ENCODE measurements around the gene AKAP17A.
A peak's percentile ranks its signal among the peaks of the same experiment; 100 is the strongest.

Gene AKAP17A

GRCh38 chrX:1582686-1583437 lies 8.5 kb upstream of the AKAP17A start:
- Histone ChIP-seq H3K9me3 (ENCODE audit: control insufficient read depth, insufficient read depth, low read length) (no peaks in the 10 kb centered on the region), H3K4me3 (ENCODE audit: low read length) (no peak overlapping the region), H3K27me3 (ENCODE audit: control insufficient read depth, insufficient read depth, low read length) (no peaks in the 10 kb centered on the region), H3K27ac (ENCODE audit: low read length) (no peak overlapping the region), H3K36me3 (ENCODE audit: control insufficient read depth, insufficient read depth, low read length) (no peaks in the 10 kb centered on the region), H3K4me1 (ENCODE audit: control insufficient read depth, insufficient read depth, low read length) (0 out of 2 replicates have a peak, but pooled peaks cover 2% of the 10 kb centered on the region)
- no peak for DNase-seq (ENCODE audit: low read depth, low spot score)
- no CpG with 5 or more reads among the region's 27 CpGs for whole genome bisulfite sequencing (ENCODE audit: insufficient coverage, insufficient read length)

- Histone ChIP-seq H3K27me3 (ENCODE audit: control insufficient read depth, insufficient read depth, low read length) (no peaks in the 10 kb centered on the region), H3K27ac (ENCODE audit: low read length) (no peak overlapping the region), H3K9me3 (ENCODE audit: control insufficient read depth, insufficient read depth, low read length) (no peaks in the 10 kb centered on the region), H3K36me3 (ENCODE audit: control insufficient read depth, insufficient read depth, low read length) (no peaks in the 10 kb centered on the region), H3K4me3 (ENCODE audit: low read length) (no peak overlapping the region), H3K4me1 (ENCODE audit: control insufficient read depth, insufficient read depth, low read length) (0 out of 2 replicates have a peak, but pooled peaks cover 2% of the 10 kb centered on the region)
- WGBS (ENCODE audit: insufficient coverage, insufficient read length), result no CpG with 5 or more reads among the region's 8 CpGs
- no peak for DNase-seq (ENCODE audit: low read depth, low spot score)
Measured at GRCh38 chrX:1584237-1585011, 7.0 kb upstream of the AKAP17A start.

- no peaks in the 10 kb centered on the region for H3K9me3 ChIP-seq (ENCODE audit: control insufficient read depth, insufficient read depth, low read length)
- no CpG with 5 or more reads among the region's 5 CpGs for WGBS (ENCODE audit: insufficient coverage, insufficient read length)
- H3K36me3 ChIP-seq (ENCODE audit: control insufficient read depth, insufficient read depth, low read length), result no peaks in the 10 kb centered on the region
- H3K27ac ChIP-seq (ENCODE audit: low read length), result no peak overlapping the region
- H3K4me3 ChIP-seq (ENCODE audit: low read length), result no peak overlapping the region
- 0 out of 2 replicates have a peak, but pooled peaks cover 2% of the 10 kb centered on the region for H3K4me1 ChIP-seq (ENCODE audit: control insufficient read depth, insufficient read depth, low read length)
- H3K27me3 ChIP-seq (ENCODE audit: control insufficient read depth, insufficient read depth, low read length), result no peaks in the 10 kb centered on the region
- DNase-seq (ENCODE audit: low read depth, low spot score), result no peak
Measured at GRCh38 chrX:1587161-1587560, 4.2 kb upstream of the AKAP17A start.

- Histone ChIP-seq H3K4me3 (ENCODE audit: low read length) (no peak overlapping the region), H3K27ac (ENCODE audit: low read length) (no peak overlapping the region), H3K9me3 (ENCODE audit: control insufficient read depth, insufficient read depth, low read length) (no peaks in the 10 kb centered on the region), H3K4me1 (ENCODE audit: control insufficient read depth, insufficient read depth, low read length) (peaks cover 4% of the 10 kb centered on the region; the same call in 1 of the 2 replicates), H3K27me3 (ENCODE audit: control insufficient read depth, insufficient read depth, low read length) (no peaks in the 10 kb centered on the region), H3K36me3 (ENCODE audit: control insufficient read depth, insufficient read depth, low read length) (peaks cover 10% of the 10 kb centered on the region)
- no peak for DNase-seq (ENCODE audit: low read depth, low spot score)
- WGBS (ENCODE audit: insufficient coverage, insufficient read length), result no CpG with 5 or more reads among the region's 12 CpGs
Measured at GRCh38 chrX:1589356-1590130, 1.9 kb upstream of the AKAP17A start.

GRCh38 chrX:1591863-1592469 lies 562 bp downstream of the AKAP17A start:
- no CpG with 5 or more reads among the region's 35 CpGs for WGBS (ENCODE audit: insufficient coverage, insufficient read length)
- peaks cover 4% of the 10 kb centered on the region; the same call in 1 of the 2 replicates for H3K4me1 ChIP-seq (ENCODE audit: control insufficient read depth, insufficient read depth, low read length)
- H3K36me3 ChIP-seq (ENCODE audit: control insufficient read depth, insufficient read depth, low read length), result peaks cover 26% of the 10 kb centered on the region
- no peak for DNase-seq (ENCODE audit: low read depth, low spot score)
- H3K27me3 ChIP-seq (ENCODE audit: control insufficient read depth, insufficient read depth, low read length), result no peaks in the 10 kb centered on the region
- no peak overlapping the region for H3K27ac ChIP-seq (ENCODE audit: low read length)
- H3K4me3 ChIP-seq (ENCODE audit: low read length), result peak overlapping the region; percentile 80
- H3K9me3 ChIP-seq (ENCODE audit: control insufficient read depth, insufficient read depth, low read length), result no peaks in the 10 kb centered on the region

- H3K9me3 ChIP-seq (ENCODE audit: control insufficient read depth, insufficient read depth, low read length), result no peaks in the 10 kb centered on the region
- peaks cover 2% of the 10 kb centered on the region; the same call in 1 of the 2 replicates for H3K4me1 ChIP-seq (ENCODE audit: control insufficient read depth, insufficient read depth, low read length)
- peaks cover 30% of the 10 kb centered on the region for H3K36me3 ChIP-seq (ENCODE audit: control insufficient read depth, insufficient read depth, low read length)
- WGBS (ENCODE audit: insufficient coverage, insufficient read length), result no CpG with 5 or more reads among the region's 28 CpGs
- no peaks in the 10 kb centered on the region for H3K27me3 ChIP-seq (ENCODE audit: control insufficient read depth, insufficient read depth, low read length)
- H3K27ac ChIP-seq (ENCODE audit: low read length), result no peak overlapping the region
- peak overlapping the region; percentile 80; the same call in 1 of the 2 replicates for H3K4me3 ChIP-seq (ENCODE audit: low read length)
- no peak for DNase-seq (ENCODE audit: low read depth, low spot score)
Measured at GRCh38 chrX:1592470-1593142, 1.2 kb downstream of the AKAP17A start.

- Histone ChIP-seq H3K27me3 (ENCODE audit: control insufficient read depth, insufficient read depth, low read length) (no peaks in the 10 kb centered on the region), H3K4me3 (ENCODE audit: low read length) (no peak overlapping the region), H3K36me3 (ENCODE audit: control insufficient read depth, insufficient read depth, low read length) (peaks cover 39% of the 10 kb centered on the region), H3K9me3 (ENCODE audit: control insufficient read depth, insufficient read depth, low read length) (no peaks in the 10 kb centered on the region), H3K27ac (ENCODE audit: low read length) (no peak overlapping the region), H3K4me1 (ENCODE audit: control insufficient read depth, insufficient read depth, low read length) (peaks cover 2% of the 10 kb centered on the region; the same call in 1 of the 2 replicates)
- DNase-seq (ENCODE audit: low read depth, low spot score), result no peak
- WGBS (ENCODE audit: insufficient coverage, insufficient read length), result no CpG with 5 or more reads among the region's 60 CpGs
Measured at GRCh38 chrX:1593286-1594271, 2.2 kb downstream of the AKAP17A start.

- no peaks in the 10 kb centered on the region for H3K27me3 ChIP-seq (ENCODE audit: control insufficient read depth, insufficient read depth, low read length)
- DNase-seq (ENCODE audit: low read depth, low spot score), result no peak
- peaks cover 2% of the 10 kb centered on the region; the same call in 1 of the 2 replicates for H3K4me1 ChIP-seq (ENCODE audit: control insufficient read depth, insufficient read depth, low read length)
- H3K36me3 ChIP-seq (ENCODE audit: control insufficient read depth, insufficient read depth, low read length), result peaks cover 60% of the 10 kb centered on the region
- WGBS (ENCODE audit: insufficient coverage, insufficient read length), result no CpG with 5 or more reads among the region's 17 CpGs
- H3K27ac ChIP-seq (ENCODE audit: low read length), result no peak overlapping the region
- H3K9me3 ChIP-seq (ENCODE audit: control insufficient read depth, insufficient read depth, low read length), result no peaks in the 10 kb centered on the region
- no peak overlapping the region for H3K4me3 ChIP-seq (ENCODE audit: low read length)
Measured at GRCh38 chrX:1595711-1596060, 4.3 kb downstream of the AKAP17A start.
